ENCODE results near the gene EIPR1.

DNA sequence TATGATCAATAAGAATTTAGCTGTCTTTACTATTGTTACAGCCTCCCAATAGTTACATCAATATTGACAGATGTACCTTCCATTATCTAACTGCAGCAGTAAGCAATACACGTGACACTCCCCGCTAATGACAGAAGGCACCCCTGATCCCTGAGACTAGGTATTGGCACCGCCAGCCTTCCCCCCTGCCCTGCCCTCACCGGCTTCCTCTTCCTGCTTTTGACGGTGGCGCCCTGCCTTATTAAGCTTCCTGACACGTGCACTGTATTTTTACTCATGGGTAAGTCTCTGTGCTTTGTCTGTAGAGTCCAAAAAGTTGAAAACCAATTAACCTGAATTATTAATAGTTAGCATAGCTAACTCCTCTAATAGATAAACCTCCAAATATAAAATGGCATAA is 223.5 kb downstream of the EIPR1 start:
- TF ChIP-seq, protein P1, sequence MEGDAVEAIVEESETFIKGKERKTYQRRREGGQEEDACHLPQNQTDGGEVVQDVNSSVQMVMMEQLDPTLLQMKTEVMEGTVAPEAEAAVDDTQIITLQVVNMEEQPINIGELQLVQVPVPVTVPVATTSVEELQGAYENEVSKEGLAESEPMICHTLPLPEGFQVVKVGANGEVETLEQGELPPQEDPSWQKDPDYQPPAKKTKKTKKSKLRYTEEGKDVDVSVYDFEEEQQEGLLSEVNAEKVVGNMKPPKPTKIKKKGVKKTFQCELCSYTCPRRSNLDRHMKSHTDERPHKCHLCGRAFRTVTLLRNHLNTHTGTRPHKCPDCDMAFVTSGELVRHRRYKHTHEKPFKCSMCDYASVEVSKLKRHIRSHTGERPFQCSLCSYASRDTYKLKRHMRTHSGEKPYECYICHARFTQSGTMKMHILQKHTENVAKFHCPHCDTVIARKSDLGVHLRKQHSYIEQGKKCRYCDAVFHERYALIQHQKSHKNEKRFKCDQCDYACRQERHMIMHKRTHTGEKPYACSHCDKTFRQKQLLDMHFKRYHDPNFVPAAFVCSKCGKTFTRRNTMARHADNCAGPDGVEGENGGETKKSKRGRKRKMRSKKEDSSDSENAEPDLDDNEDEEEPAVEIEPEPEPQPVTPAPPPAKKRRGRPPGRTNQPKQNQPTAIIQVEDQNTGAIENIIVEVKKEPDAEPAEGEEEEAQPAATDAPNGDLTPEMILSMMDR (optimal IDR thresholded peaks at IDR 0.05 in 1 of 3, IDR thresholded peaks at IDR 0.05 in 1 of 3, conservative IDR thresholded peaks at IDR 0.05 in 1 of 3; ENCODE audit: extremely low read depth in 1 of 3, insufficient read depth in 2 of 3, low read length in 3 of 3) = no peak
- TF ChIP-seq EZH2 (IDR thresholded peaks at IDR 0.05; ENCODE audit: low read length) = no peak
